IMR-90 (cell line): ENCODE results near the gene ST6GALNAC5. TPM values are rescaled to one million over a fixed set of nuclear protein-coding genes. Genes with fewer than 3 reads are reported as not detected.
A peak's percentile ranks its signal among the peaks of the same experiment; 100 is the strongest.

Experiments used
- ATAC-seq: fragments of 200-7000 bp; cut with Tn5 transposase; 2 replicates; pipeline ENCODE4 v1.9.1; 2020; ENCODE audit warnings: low read depth, mild to moderate bottlenecking, moderate library complexity
- BruUV-seq: library from RNA; stranded (reverse); fragments of 400-500 nt; replicated peaks from 2 replicates; lab custom pipeline; 2021; lab: Mats Ljungman, UMichigan
- CTCF ChIA-PET: fragments of 300-600 bp; formaldehyde crosslinking; extraction: SDS; loops from one replicate; lab custom pipeline; 2021; ENCODE audit warnings: antibody characterized with exemption; lab: Yijun Ruan, JAX
- POLR2A ChIA-PET: fragments of 300-600 bp; sonication (Branson Sonifier 250); formaldehyde crosslinking; loops from one replicate; lab custom pipeline; 2022; ENCODE audit warnings: antibody characterized with exemption; ENCODE audit not compliant: unreplicated experiment; lab: Charles Lee
- DNase-seq: peaks from one replicate; pipeline ENCODE4 v3.0.0; 2013
- H2AFZ ChIP-seq: replicated peaks from 2 replicates; pipeline ENCODE3; 2013; ENCODE audit warnings: low read length, mild to moderate bottlenecking; ENCODE audit not compliant: poor library complexity
- H2AK5ac ChIP-seq: 2 replicates; pipeline ENCODE4 v1.6.1; 2013; ENCODE audit warnings: low read depth, low read length, inconsistent platforms
- H2AK9ac ChIP-seq: replicated peaks from 2 replicates; pipeline ENCODE3; 2013; ENCODE audit warnings: mild to moderate bottlenecking, low read depth, low read length, moderate library complexity; ENCODE audit not compliant: poor library complexity
- H2BK120ac ChIP-seq: 2 replicates; pipeline ENCODE4 v1.6.1; 2013; ENCODE audit warnings: low read depth, low read length, inconsistent platforms
- H2BK15ac ChIP-seq: 3 replicates; pipeline ENCODE4 v1.6.1; 2013; ENCODE audit warnings: low read depth, low read length, inconsistent platforms
- H2BK20ac ChIP-seq: 2 replicates; pipeline ENCODE4 v1.6.1; 2013; ENCODE audit warnings: low read depth, mild to moderate bottlenecking, inconsistent platforms, low read length, moderate library complexity
- H2BK5ac ChIP-seq: 2 replicates; pipeline ENCODE4 v1.6.1; 2013; ENCODE audit warnings: mild to moderate bottlenecking, low read depth, low read length, inconsistent platforms; ENCODE audit not compliant: poor library complexity, severe bottlenecking
- H3K14ac ChIP-seq: replicated peaks from 2 replicates; pipeline ENCODE4 v1.6.1; 2013; ENCODE audit warnings: low read depth, low read length, inconsistent platforms
- H3K18ac ChIP-seq: 2 replicates; pipeline ENCODE4 v1.6.1; 2013; ENCODE audit warnings: low read depth, low read length, control low read depth
- H3K23ac ChIP-seq: 2 replicates; pipeline ENCODE4 v1.6.1; 2013; ENCODE audit warnings: low read depth, low read length, inconsistent platforms
- H3K27ac ChIP-seq: 2 replicates; pipeline ENCODE4 v1.5.1; 2013; ENCODE audit warnings: mild to moderate bottlenecking, control low read depth, low read length; ENCODE audit not compliant: insufficient read depth
- H3K27me3 ChIP-seq: 2 replicates; pipeline ENCODE4 v1.6.1; 2013; ENCODE audit warnings: low read length; ENCODE audit not compliant: control insufficient read depth, insufficient read depth
- H3K36me3 ChIP-seq: 2 replicates; pipeline ENCODE4 v1.6.1; 2013; ENCODE audit warnings: low read length, mixed read lengths; ENCODE audit not compliant: control insufficient read depth, insufficient read depth
- H3K4ac ChIP-seq: 2 replicates; pipeline ENCODE4 v1.6.1; 2013; ENCODE audit warnings: low read depth, low read length, inconsistent platforms
- H3K4me1 ChIP-seq: 2 replicates; pipeline ENCODE4 v1.6.1; 2013; ENCODE audit warnings: low read length, mixed read lengths; ENCODE audit not compliant: control insufficient read depth, insufficient read depth
- H3K4me2 ChIP-seq: 2 replicates; pipeline ENCODE4 v1.6.1; 2013; ENCODE audit warnings: low read depth, mild to moderate bottlenecking, control low read depth, low read length, moderate library complexity
- H3K4me3 ChIP-seq: 2 replicates; pipeline ENCODE4 v1.5.1; 2013; ENCODE audit warnings: low read depth, mild to moderate bottlenecking, control low read depth, low read length, moderate library complexity; ENCODE audit not compliant: insufficient read depth
- H3K56ac ChIP-seq: 2 replicates; pipeline ENCODE4 v1.6.1; 2013; ENCODE audit warnings: low read length, inconsistent platforms; ENCODE audit not compliant: insufficient read depth; ENCODE audit errors: extremely low read depth
- H3K79me1 ChIP-seq, 2 experiments: 2 replicates each; pipeline ENCODE4 v1.6.1; 2013; ENCODE audit warnings: low read length in 2 of 2, inconsistent platforms in 1 of 2, low read depth in 1 of 2
- H3K9ac ChIP-seq: 2 replicates; pipeline ENCODE4 v1.6.1; 2013; ENCODE audit warnings: low read depth, low read length, control low read depth
- H3K9me1 ChIP-seq: 2 replicates; pipeline ENCODE4 v1.6.1; 2013; ENCODE audit warnings: low read length, inconsistent platforms; ENCODE audit not compliant: insufficient read depth
- H3K9me3 ChIP-seq: 2 replicates; pipeline ENCODE4 v1.6.1; 2013; ENCODE audit warnings: low read length; ENCODE audit not compliant: control insufficient read depth, insufficient read depth
- H4K20me1 ChIP-seq: 2 replicates; pipeline ENCODE4 v1.6.1; 2013; ENCODE audit warnings: low read length, inconsistent platforms; ENCODE audit not compliant: insufficient read depth
- H4K5ac ChIP-seq: 2 replicates; pipeline ENCODE4 v1.6.1; 2013; ENCODE audit warnings: mild to moderate bottlenecking, low read depth, low read length, control low read depth
- H4K8ac ChIP-seq, 2 experiments: 2 replicates each; pipeline ENCODE4 v1.6.1; 2013; ENCODE audit warnings: low read depth in 2 of 2, low read length in 2 of 2, control low read depth in 1 of 2, inconsistent platforms in 1 of 2
- H4K91ac ChIP-seq: 2 replicates; pipeline ENCODE4 v1.6.1; 2013; ENCODE audit warnings: low read depth, low read length, inconsistent platforms; ENCODE audit not compliant: insufficient read depth
- CHD1 ChIP-seq: IDR thresholded peaks from 2 replicates; pipeline ENCODE4 v1.6.1; 2012; ENCODE audit warnings: low read depth, low read length, improper control_type of control experiment
- CTCF ChIP-seq: conservative IDR thresholded peaks from 2 replicates; pipeline ENCODE4 v1.5.1; 2012; ENCODE audit warnings: mild to moderate bottlenecking, low read depth, low read length, improper control_type of control experiment
- MAFK ChIP-seq: IDR thresholded peaks from 2 replicates; pipeline ENCODE4 v1.6.1; 2012; ENCODE audit warnings: low read depth, low read length, improper control_type of control experiment
- SMC3 ChIP-seq: fragments of 150-350 bp; IDR thresholded peaks from 2 replicates; pipeline ENCODE4 v1.6.1; 2016; ENCODE audit warnings: low read depth, mild to moderate bottlenecking, antibody characterized with exemption, low read length, moderate library complexity
- WGBS, 2 experiments: methylation state at CpG; one replicate each; pipeline versions ENCODE4 v1.1.5 to v1.1.7; 2013; ENCODE audit warnings: missing lambda C conversion rate in 2 of 2; ENCODE audit not compliant: insufficient read length in 1 of 2; ENCODE audit errors: extremely low coverage in 2 of 2; 5-methylcytosine and 5-hydroxymethylcytosine counted together
- dilution Hi-C: fragments of 300-500 bp; cut with HindIII; formaldehyde crosslinking; loops from one replicate; pipeline ENCODE4 v1.14.3; 2018; ENCODE audit warnings: low sequenced_read_pairs; ENCODE audit not compliant: unreplicated experiment
- in situ Hi-C: fragments of 300-500 bp; cut with MboI; formaldehyde crosslinking; loops from 3 replicates; pipeline ENCODE4 v1.14.3; 2019; ENCODE audit warnings: low sequenced_read_pairs, inconsistent platforms, mixed read lengths
- intact Hi-C: fragments of 100-400 bp; cut with micrococcal nuclease; formaldehyde crosslinking; loops from 2 replicates; pipeline ENCODE4 v1.10.0; 2022
- polyA plus RNA-seq, 3 experiments: library from polyadenylated mRNA; depleted of rRNA; stranded (reverse); fragments of >200 nt; gene quantifications; 2 replicates each; pipeline ENCODE4 v1.2.3, GENCODE V29; 2012; ENCODE audit warnings: low replicate concordance in 1 of 3
- total RNA-seq: library from RNA; depleted of rRNA; stranded (reverse); fragments of >200 nt; gene quantifications from 2 replicates; pipeline ENCODE4 v1.2.3, GENCODE V29; 2012

Gene ST6GALNAC5
- total and polyA plus RNA-seq, 2 of the 4 experiments (the other 2 are of a cell fraction) = 3.4 to 4.0 TPM

- intact Hi-C loops (loop anchor here (10.0 kb wide), 2 partner anchors 172 to 702 kb away; partner anchors contain the start of gene ST6GALNAC5), dilution Hi-C loops (no loop called here), in situ Hi-C loops (no loop called here)
- no peaks in the 10 kb centered on the region for H4K20me1 ChIP-seq
- H4K91ac ChIP-seq = no peak overlapping the region
- ChIA-PET POLR2A (no interaction called here), CTCF (no interaction called here)
- no peak; the same call in 1 of the 2 replicates for ATAC-seq
- no CpG with 5 or more reads among the region's 2 CpGs for WGBS, 2 experiments
- no peak overlapping the region for H4K5ac ChIP-seq
- no peak overlapping the region for H4K8ac ChIP-seq
- H3K9me3 ChIP-seq = no peaks in the 10 kb centered on the region
- H3K9ac ChIP-seq = no peak overlapping the region
- H3K56ac ChIP-seq = no peak overlapping the region
- no peak overlapping the region for H3K27ac ChIP-seq
- no peak overlapping the region for H2AK9ac ChIP-seq
- H3K18ac ChIP-seq = no peak overlapping the region
- H3K4me3 ChIP-seq = no peak overlapping the region
- H2AK5ac ChIP-seq = no peak overlapping the region
- TF ChIP-seq CTCF = no peak
- no peak for TF ChIP-seq SMC3
- no peak for TF ChIP-seq MAFK
- TF ChIP-seq CHD1 = no peak
- peaks cover 4% of the 10 kb centered on the region; the same call in 1 of the 2 replicates for H3K27me3 ChIP-seq
- H2BK120ac ChIP-seq = no peak overlapping the region
- H3K9me1 ChIP-seq = peaks cover 4% of the 10 kb centered on the region; the same call in 1 of the 2 replicates
- H2BK15ac ChIP-seq = no peak overlapping the region
- H2BK5ac ChIP-seq = no peak overlapping the region
- no peaks in the 10 kb centered on the region for H3K4me1 ChIP-seq
- no peaks in the 10 kb centered on the region for H3K36me3 ChIP-seq
- BruUV-seq = no TSS peak
- no peak overlapping the region for H2BK20ac ChIP-seq
- no peak overlapping the region for H2AFZ ChIP-seq
- no peaks in the 10 kb centered on the region for H3K79me1 ChIP-seq
- H3K14ac ChIP-seq = no peak overlapping the region
- peak; percentile 56 for DNase-seq
- no peak overlapping the region for H3K23ac ChIP-seq
- H3K4ac ChIP-seq = no peak overlapping the region
- H3K4me2 ChIP-seq = no peak overlapping the region
These were observed 169.3 kb downstream of the ST6GALNAC5 start for GRCh38 chr1:77036560-77036959.
